HG03103 (cell line): ENCODE data around the gene LMCD1.

ENCODE experiments used
- ATAC-seq: cut with Tn5 transposase; IDR thresholded peaks from one replicate; pipeline ENCODE4 v1.9.1; 2021; ENCODE audit warnings: low read depth; ENCODE audit not compliant: unreplicated experiment

Gene LMCD1, protein sequence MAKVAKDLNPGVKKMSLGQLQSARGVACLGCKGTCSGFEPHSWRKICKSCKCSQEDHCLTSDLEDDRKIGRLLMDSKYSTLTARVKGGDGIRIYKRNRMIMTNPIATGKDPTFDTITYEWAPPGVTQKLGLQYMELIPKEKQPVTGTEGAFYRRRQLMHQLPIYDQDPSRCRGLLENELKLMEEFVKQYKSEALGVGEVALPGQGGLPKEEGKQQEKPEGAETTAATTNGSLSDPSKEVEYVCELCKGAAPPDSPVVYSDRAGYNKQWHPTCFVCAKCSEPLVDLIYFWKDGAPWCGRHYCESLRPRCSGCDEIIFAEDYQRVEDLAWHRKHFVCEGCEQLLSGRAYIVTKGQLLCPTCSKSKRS

DNA sequence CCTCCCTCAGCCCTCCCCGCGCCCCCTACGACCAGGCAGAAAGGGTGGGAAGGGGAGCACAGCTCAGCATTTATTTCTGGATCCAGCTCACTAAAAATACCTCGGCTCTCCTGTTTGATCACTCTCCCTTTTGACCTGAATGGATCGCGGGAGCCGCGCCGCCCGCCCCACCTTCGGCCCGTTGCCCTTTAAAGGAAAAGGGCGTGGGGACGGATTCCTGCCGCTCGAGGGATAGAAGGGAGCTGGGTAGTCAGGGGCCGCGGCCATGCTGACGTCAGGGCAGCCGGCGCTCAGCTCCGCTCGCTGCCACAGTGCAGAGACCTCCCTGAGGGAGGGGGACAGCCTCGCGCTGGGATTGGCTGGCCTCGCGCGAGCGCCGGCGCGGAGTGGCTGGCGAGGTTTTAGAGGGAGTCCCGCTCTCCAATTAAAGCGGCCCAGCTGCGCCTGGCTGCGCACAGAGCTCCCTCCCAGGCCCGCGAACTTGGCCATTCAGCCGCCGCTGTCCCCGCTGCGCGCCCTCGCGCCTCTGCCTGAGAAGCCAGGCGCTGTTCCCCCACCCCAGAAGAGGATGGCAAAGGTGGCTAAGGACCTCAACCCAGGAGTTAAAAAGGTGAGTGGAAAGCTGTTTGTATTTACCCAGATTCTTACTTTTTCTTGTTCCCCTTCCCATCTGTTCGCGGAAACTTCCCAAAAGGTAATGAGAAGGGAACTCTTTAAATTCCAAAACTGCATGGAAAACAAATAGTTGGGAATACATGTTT lies at the start of gene LMCD1:
LMCD1 (plus strand) TSS at position 453 of the 761 bp plus-strand sequence; CDS start at position 569, 116 bp downstream.
- ATAC-seq: peak; percentile 93

DNA sequence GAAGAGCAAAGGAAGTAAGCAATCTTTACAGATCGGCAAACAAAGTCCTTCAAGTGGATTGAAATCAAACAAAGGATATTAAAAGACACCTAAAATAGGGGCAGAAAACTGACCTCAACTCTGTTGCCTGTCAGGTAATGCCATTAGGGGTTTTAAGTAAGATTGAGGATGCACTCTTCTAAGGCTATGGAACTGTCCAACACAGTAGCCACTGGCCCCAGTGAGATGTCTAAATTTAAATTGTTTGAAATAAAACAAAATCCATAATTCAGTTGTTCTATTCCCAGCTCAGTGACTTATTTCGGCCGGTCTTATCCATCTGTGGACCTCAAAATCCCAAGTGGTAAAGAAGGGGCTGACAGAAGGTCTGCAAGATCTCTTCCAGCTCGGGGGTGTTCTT lies 49.5 kb upstream of the LMCD1 start:
- ATAC-seq: no peak

DNA sequence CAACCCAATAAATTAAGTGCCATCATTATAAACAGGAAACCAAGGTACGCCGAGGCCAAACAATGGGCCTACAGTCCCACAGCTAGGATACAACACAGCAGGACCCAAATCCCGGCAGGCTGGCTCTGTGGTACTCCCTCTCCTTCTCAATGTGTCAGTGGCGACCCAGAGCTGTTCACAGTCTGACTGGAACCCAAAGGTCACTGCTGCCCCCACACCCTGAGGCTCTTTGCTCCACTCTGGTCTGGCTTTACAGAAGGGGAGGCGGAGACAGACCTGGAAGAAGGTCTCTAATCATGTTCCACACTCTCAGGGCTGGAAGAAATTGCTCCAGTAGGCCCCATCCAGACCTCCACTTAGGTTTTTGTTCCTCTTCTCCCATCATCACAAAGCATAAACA lies 48.5 kb upstream of the LMCD1 start:
- no peak for ATAC-seq

DNA sequence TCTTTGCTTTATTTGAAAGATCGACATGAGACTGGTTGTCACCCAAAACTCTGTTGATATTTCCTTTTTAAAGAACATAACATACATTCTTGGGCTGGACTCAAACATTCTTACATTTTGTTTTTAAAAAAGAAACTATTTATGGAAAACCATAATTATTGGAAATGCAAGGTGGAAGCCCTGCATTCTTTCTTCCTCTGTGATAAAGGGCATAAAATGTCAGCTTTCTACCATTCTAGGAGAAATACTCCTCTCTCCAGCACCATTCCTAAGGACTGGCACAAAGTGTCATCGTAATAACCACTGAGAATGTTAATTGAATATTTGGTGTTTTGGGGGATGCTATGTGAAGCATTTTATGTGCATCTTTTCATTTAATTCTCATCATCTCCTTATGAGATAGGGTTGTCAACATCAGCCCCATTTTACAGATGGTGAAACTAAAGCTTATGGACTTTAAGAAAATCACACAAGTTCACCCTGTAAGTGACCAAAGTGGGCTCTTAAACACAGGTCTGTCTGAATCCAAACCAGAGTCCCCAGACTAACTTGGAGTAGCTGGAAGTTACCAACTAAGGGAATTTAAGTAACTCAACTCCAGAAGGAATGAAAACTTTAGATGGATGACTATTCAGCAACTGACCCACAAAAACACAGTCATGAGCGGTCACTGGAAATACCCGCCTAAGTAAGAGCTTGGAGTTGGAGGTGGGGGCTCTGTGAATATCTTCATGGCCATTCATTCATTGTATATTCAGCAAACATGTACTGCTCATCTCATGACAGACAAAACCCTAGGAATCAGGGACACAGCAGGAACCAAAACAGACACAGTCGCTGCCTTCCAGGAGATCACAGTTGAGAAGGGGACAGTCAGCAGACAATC lies 45.9 kb upstream of the LMCD1 start:
- ATAC-seq: no peak

DNA sequence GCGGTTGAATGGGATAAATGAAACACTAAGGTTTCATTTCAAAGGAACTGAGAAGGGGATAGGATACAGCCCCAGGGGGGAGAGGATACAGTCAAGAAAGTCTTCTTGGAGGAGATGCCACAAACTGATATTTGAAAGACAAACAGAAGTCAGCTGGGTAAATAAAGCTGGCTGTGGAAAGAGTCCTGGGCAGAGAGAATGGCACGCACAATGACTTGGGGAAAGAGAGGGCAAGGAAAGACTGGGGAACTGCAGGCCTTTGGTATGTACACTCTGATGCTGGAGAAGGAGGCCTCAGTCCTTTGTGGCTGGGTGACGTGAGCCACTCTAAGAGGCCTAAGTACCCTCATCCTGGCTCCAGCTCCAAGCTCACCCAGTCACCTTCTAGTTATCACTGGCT lies 45.2 kb upstream of the LMCD1 start:
- no peak for ATAC-seq

DNA sequence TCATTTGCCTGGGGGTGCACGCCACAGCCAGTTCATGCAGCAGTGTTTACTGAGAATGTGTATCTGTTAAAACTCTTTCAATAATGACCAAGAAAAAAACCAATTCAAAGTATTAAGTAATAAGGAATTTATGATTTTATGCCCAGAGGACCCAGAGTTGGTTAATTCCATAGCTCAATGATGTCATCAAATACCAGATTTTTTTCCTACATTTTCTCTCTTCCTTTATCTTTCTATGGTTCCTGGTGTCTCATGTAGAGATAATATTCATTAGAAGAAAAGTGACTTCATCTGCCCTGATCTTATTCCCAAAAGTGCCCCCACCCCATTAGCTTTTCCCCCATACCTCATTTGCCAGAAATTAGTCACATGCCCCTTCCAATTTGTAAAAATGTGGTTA lies 44.6 kb upstream of the LMCD1 start:
- no peak for ATAC-seq

DNA sequence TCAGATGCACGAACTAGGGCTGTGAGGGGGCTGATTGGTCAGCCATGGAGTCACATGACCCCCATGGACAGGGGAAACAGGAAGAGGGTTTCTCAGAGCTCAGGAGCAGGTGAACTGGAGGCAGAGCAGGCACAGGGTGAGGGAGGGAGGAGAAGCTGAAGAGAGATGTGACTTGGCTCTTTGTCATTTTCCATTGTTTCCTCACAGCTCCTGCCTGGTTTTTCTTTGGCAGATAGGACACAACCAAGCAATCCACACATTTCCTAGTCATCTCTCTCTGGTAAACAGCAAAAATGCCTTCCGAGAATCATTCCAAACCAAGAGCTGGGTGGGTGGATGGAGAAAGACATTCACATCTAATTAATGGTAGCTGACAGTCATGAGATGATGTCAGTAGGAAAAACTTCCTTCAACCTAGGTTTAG lies 43.4 kb upstream of the LMCD1 start:
- ATAC-seq: no peak

DNA sequence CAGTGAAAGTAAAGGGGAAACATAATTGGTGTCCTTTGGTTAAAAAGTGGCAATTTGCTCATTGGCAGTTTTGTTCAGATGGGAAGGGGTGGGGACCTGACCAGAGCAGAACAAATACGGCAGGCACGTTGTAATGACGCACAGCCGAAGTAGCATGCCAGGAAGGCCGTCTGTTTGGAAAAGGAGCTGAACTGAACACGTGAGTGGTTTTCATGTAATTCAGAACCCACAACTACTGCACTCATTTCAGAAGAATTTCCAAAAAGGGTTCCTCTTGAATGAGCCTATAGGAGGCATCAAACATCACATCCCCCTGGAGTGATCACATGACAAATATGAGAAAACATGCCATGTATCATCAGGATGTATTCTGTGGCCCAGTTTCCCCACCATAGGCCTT lies 42.9 kb upstream of the LMCD1 start:
- ATAC-seq: no peak

DNA sequence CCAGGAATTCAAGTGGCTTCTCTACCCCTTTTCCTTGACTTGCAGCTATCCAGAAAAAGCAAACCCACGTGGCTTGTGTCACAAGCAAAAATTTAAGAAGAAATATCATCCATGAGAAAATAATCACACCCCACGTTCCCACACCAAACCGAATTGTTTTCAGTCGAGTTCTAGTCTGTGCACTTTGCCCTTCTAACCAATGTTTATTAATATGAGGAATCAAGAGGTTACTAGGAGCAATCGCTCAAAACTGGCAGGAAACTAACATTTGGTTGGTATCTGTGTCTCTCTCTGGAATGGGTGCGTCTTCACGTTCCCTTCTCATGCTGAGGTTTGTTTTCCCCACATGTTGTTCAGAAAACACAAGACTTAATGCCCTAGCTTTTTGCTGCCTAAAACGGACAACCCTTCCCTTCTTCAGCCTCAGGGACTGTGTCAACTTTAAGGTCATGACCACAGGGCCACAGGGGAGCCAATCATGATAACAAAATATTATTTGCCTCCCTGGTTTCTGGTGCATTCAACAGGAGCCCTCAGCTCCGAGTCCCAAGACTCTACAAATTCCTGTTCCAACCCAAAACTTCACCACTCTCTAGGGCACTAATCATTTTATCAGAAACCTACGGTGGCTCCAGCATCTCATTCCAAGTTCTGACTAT lies 41.4 kb upstream of the LMCD1 start:
- ATAC-seq: no peak

DNA sequence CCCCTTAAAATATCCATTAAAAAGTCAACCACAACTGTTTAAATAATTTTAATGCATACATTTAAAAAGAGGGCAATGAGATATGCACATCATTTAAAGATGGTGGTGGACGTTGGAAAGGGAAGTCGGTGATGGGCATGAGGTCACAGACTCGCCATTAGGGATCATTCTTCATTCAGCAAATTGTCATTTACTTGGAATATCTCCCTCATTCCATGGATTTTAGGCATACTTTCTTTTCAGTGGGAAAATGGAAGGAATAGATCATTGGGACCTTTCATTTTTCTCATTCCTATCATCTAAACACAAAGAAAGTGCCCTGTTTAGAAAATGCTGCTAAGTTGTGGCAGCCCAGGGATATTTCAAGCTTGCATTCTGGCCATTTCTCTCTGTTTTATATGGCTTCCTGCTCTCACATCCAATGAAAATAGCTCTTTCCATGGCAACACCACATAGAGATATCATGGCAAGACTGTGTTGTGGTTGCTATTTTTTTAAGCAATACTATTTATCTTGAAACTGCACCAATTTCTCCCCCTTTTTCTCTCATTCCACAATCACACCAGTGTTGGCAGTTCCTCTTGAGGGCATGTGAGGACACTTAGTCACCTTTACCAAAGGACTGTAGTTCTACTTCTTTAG lies 40.7 kb upstream of the LMCD1 start:
- ATAC-seq: no peak

DNA sequence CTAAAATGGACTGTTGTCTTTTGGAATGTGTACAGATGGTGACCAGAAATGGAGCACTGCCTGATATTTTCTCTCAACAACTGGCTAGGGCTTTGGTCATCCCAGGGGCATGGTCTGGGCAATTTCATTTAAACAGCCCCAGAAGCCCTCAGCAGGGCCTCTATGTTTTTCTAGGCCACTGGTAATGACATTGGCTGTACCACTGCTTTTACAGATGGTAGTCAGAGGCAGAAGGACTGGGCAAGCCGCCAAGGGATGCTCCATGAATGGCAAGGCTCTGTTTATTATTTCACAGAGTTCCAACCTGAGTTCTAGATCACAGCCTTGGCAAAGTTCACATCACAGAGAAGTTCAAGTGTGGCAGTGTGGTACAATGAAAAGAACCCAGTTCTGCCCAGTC lies 37.0 kb upstream of the LMCD1 start:
- ATAC-seq: no peak

DNA sequence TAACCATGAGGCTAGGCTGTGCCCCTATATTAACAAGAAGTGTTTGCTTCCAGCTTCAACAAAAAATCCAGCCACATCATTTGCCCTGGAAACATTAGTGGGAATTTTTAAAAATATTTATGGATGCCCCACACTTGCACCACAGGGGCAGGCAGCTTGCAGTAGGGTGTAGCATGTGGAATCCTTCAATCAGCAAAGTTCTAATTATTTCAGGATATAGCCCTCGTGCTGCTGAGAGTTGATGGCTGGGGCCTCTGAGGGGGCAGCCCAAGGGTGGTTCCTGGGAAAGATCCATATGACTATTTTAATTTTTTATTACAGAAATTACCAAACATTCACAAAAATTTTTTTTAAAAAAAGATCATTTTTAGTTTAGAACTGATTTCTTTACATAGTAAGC lies 35.1 kb upstream of the LMCD1 start:
- ATAC-seq: no peak

DNA sequence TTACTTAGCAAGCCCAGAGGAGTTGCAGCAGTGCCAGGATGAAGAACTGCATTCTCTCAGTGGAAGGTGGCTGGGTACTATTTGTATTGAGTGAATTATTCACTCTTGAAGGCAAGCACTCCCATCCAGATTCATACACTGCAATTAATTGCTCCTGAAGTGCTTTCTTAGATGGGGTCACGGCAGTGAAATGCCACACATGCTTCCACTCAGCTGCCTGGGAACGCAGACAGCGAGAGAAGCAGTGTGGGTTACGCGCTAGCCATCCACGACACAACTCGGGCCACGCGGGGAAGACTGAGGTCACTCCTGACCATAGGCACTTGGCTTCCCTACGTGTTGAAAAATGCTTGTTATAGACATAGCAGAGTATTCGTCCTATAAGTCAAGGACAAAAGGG lies 30.8 kb upstream of the LMCD1 start:
- no peak for ATAC-seq

DNA sequence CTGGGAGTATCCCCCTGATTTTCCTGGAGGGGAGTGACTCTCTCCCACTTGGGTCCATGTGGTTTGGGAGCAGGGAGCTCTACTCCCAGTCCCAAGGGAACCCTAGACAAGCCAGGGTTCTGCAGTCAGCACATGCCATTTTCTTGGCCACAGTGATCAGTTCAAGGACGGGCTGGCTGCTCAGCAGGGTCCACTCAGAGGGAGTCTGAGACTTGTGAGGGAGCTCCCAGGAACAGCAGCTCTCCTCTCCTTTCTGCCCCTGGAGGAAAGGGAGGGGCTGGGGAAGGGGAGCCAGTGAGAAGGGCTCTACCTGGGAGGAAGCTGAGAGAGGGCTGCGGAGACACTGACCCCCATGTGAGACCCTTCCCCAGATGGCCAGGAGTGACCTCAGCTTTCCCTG lies 29.1 kb upstream of the LMCD1 start:
- no peak for ATAC-seq

DNA sequence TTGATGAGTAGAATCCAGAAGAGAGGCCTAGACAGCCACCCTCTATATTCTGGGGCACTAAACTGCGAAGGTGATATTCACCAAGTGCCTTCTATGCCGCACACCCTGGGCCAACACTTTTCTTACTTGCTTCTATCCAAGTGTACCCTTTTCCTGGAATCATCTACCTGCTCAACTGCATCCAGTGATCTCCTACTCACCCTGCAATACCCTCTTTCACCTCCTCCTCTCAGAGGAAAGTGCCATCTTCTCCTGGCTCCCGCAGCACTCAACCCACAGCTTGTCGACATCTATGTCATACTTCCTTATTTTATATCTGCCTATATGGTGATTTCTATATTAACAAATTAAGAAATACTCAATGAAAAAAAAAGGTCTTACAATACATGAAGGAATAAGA lies 28.6 kb upstream of the LMCD1 start:
- ATAC-seq: no peak

DNA sequence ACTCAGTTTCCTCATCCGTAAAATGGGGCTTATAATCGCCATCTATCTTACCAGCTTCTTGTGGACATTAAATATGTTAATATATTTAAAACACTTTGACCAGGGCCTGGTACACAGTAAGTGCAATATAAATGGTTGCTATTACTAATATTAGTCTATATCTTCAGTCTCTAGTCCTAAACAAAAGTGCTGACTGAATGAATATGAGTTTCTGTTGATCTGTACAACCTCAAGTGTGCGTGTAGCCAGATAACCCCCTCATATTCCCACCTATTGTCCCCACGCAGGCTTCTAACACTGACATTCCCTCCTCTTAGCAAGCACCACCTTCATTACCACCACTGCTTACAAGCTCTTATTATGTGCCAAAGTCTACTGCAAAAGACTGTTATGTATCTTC lies 27.6 kb upstream of the LMCD1 start:
- ATAC-seq: no peak

DNA sequence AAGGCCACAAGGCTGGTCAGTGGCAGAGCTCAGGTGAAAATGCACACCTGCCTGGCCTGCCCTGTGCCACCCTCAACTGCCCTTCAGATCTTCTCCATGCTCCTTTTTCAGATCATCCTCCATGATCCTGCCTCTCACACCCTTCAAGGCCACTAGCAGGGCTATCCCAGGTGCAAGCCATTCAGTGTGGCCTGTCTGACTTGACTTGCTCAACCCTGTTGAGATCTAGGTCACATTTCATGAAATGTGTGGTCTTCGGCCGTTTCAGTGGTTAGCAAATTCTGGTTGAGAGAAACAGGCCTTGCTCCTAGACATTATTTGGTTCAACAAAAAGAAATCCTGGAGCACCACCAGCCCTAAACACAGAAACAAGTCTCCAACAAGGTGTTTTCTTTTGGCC lies 26.6 kb upstream of the LMCD1 start:
- ATAC-seq: no peak

DNA sequence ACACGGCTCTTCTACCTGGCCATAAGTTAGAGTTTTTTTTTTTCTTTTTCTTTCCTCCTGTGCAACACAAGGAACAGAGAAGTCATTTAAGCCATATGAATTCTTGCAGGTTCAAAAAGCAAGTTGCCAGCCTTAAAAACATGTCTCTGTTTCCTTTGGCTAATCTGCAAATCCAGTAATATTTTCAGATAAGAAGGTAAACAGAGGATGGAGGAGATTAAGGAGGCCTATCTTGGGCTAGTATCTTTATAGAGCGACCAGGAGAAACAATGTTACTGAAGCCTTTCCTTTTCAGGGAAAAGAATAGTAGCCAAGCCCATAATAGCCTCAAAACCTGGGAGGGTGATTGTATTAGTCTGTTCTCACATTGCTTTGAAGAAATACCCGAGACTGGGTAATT lies 20.9 kb upstream of the LMCD1 start:
- no peak for ATAC-seq

DNA sequence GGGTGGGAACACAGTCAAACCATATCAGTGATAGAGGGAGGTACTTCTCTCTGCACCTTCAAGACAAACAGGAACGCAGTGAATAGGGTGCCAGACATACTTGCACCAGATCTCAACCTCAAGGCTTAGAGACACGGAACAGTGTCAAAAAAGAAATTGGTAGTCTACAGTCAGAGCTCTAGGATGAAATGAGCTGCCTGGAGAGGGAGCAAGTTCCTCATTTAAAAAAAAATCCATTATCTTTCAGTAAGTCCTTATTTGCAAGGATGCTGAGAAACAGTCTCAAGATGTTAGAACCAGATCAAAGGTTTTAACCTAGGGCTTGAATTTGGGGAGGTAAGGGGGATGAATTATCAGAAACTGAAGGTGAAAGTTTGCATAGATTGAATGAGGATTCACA lies 20.2 kb upstream of the LMCD1 start:
- ATAC-seq: no peak

DNA sequence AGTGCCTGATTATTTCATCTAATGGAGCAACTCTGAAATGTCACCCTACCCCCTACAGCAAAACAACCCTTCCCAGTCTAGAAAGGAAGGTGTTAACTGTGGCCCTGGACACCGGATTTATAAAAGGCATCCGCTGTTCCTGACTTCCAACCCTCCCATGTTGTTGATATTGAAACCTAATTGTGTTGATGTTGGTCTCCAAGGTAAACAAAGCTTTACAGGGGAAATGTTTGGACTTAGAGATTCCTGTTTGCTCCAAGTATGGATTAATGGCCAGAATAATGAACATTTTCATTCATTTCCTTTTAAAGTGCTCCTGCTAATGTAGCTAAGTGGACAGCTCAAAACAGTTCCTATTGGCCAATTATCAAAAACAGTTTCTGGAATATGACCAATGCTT lies 19.4 kb upstream of the LMCD1 start:
- ATAC-seq: no peak
